B cell (primary cell): ENCODE data around the gene MYH7B.

Source experiments
- EZH2 ChIP-seq: IDR thresholded peaks from 2 replicates; pipeline ENCODE4 v1.6.1; 2012; ENCODE audit warnings: borderline replicate concordance, low read depth, mild to moderate bottlenecking, moderate library complexity, low read length; ENCODE audit not compliant: insufficient read depth, poor library complexity, severe bottlenecking
- TF ChIP-seq, protein P1 (sequence below): fragments of 200-600 bp; IDR thresholded peaks from one replicate; pipeline ENCODE4 v1.8.0; 2022; ENCODE audit warnings: antibody characterized with exemption, mild to moderate bottlenecking

DNA sequence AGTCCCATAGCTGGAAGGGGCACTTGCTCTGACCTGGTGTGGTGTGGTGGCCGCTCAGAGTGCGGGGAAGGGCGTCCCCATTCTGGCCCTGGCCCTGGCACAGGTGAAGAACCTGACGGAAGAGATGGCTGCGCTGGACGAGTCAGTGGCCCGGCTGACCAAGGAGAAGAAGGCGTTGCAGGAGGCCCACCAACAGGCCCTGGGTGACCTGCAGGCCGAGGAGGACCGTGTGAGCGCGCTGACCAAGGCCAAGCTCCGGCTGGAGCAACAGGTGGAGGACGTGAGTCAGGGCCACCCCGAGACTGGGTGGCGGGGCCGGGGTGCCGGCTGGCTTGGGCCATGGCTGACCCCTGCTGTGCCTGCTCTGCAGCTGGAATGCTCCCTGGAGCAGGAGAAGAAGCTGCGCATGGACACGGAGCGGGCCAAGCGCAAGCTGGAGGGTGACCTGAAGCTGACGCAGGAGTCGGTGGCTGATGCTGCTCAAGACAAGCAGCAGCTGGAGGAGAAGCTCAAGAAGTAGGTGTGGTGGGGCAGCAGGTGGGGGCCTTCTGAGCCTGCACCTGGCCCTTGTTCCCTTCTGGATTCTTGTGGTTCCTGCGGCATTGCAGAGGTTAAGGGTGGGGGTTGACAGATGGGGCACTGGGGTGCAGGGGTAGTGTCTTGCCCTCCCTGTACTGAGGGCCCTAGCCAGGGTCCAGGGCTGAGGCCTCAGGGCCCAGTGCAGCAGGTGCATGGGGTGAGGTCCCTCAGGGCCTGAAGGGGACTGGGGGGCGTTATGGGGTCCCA lies 40.8 kb downstream of the MYH7B start:
- TF ChIP-seq EZH2 = no peak
- TF ChIP-seq, protein P1, sequence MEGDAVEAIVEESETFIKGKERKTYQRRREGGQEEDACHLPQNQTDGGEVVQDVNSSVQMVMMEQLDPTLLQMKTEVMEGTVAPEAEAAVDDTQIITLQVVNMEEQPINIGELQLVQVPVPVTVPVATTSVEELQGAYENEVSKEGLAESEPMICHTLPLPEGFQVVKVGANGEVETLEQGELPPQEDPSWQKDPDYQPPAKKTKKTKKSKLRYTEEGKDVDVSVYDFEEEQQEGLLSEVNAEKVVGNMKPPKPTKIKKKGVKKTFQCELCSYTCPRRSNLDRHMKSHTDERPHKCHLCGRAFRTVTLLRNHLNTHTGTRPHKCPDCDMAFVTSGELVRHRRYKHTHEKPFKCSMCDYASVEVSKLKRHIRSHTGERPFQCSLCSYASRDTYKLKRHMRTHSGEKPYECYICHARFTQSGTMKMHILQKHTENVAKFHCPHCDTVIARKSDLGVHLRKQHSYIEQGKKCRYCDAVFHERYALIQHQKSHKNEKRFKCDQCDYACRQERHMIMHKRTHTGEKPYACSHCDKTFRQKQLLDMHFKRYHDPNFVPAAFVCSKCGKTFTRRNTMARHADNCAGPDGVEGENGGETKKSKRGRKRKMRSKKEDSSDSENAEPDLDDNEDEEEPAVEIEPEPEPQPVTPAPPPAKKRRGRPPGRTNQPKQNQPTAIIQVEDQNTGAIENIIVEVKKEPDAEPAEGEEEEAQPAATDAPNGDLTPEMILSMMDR = no peak
